Mesodermal cell (in vitro differentiated cells): ENCODE measurements around the gene TMEM119.
"Not testable (repeated sequence)": the region's sequence is repeated elsewhere in the genome, so short reads cannot be mapped to it uniquely, and the experiment has no call there.

Experiments
- H3K27ac ChIP-seq: 2 replicates; pipeline ENCODE4 v1.7.0; 2013; ENCODE audit warnings: mild to moderate bottlenecking, low read depth, low read length, moderate library complexity; ENCODE audit not compliant: severe bottlenecking
- H3K36me3 ChIP-seq: 2 replicates; pipeline ENCODE4 v1.7.1; 2013; ENCODE audit warnings: mild to moderate bottlenecking, low read length, moderate library complexity; ENCODE audit not compliant: control insufficient read depth, insufficient read depth
- H3K4me1 ChIP-seq: one replicate; pipeline ENCODE4 v1.7.1; 2013; ENCODE audit warnings: mild to moderate bottlenecking, low read length; ENCODE audit not compliant: insufficient read depth, control insufficient read depth, poor library complexity, severe bottlenecking
- H3K4me3 ChIP-seq: 2 replicates; pipeline ENCODE4 v1.7.0; 2013; ENCODE audit warnings: low read length, control low read depth, mild to moderate bottlenecking; ENCODE audit not compliant: insufficient read depth, poor library complexity, severe bottlenecking; ENCODE audit errors: extremely low read depth
- H3K9me3 ChIP-seq: 2 replicates; pipeline ENCODE4 v1.7.1; 2013; ENCODE audit warnings: mild to moderate bottlenecking, low read length, moderate library complexity; ENCODE audit not compliant: control insufficient read depth
- WGBS, 2 experiments: methylation state at CpG; one replicate each; pipeline ENCODE4 v1.1.5; 2013; ENCODE audit warnings: missing lambda C conversion rate in 2 of 2; ENCODE audit not compliant: insufficient coverage in 2 of 2; 5-methylcytosine and 5-hydroxymethylcytosine counted together

Gene TMEM119

GRCh38 chr12:108578264-108578663 lies 19.6 kb downstream of the TMEM119 start:
- 25 to 57% methylated on average over 1 to 2 of the region's 2 CpGs for WGBS, 2 experiments
- Histone ChIP-seq H3K36me3 (no peaks in the 10 kb centered on the region), H3K4me3 (no peak overlapping the region), H3K4me1 (peaks cover 16% of the 10 kb centered on the region), H3K27ac (no peak overlapping the region), H3K9me3 (no peaks in the 10 kb centered on the region)

- Histone ChIP-seq H3K27ac (no peak overlapping the region), H3K9me3 (no peaks in the 10 kb centered on the region), H3K4me3 (no peak overlapping the region), H3K36me3 (no peaks in the 10 kb centered on the region), H3K4me1 (peaks cover 11% of the 10 kb centered on the region)
Measured at GRCh38 chr12:108577458-108577857, 20.4 kb downstream of the TMEM119 start.

- Histone ChIP-seq H3K4me1 (peaks cover 8% of the 10 kb centered on the region), H3K4me3 (no peak overlapping the region), H3K9me3 (no peaks in the 10 kb centered on the region), H3K36me3 (no peaks in the 10 kb centered on the region), H3K27ac (no peak overlapping the region)
- 90 to 96% methylated on average over 2 to 5 of the region's 6 CpGs for WGBS, 2 experiments
Measured at GRCh38 chr12:108576660-108577234, 21.1 kb downstream of the TMEM119 start.

- Histone ChIP-seq H3K27ac (no peak overlapping the region), H3K4me3 (no peak overlapping the region), H3K4me1 (peaks cover 4% of the 10 kb centered on the region), H3K36me3 (no peaks in the 10 kb centered on the region), H3K9me3 (no peaks in the 10 kb centered on the region)
- whole genome bisulfite sequencing, 2 experiments, result 91 to 94% methylated on average over 6 to 7 of the region's 9 CpGs
Measured at GRCh38 chr12:108575199-108575912, 22.5 kb downstream of the TMEM119 start.

- not testable (repeated sequence) for H3K4me1 ChIP-seq, H3K9me3 ChIP-seq, H3K27ac ChIP-seq, H3K36me3 ChIP-seq, H3K4me3 ChIP-seq
- 88 to 100% methylated on average over 1 of the region's 1 CpG for WGBS, 2 experiments
Measured at GRCh38 chr12:108574276-108574675, 23.6 kb downstream of the TMEM119 start.

GRCh38 chr12:108573317-108573716 lies 24.6 kb downstream of the TMEM119 start:
- no peaks in the 10 kb centered on the region for H3K9me3 ChIP-seq
- WGBS, 2 experiments, result no CpG with 5 or more reads among the region's 2 CpGs
- H3K27ac ChIP-seq, result no peak overlapping the region
- H3K36me3 ChIP-seq, result peaks cover 15% of the 10 kb centered on the region
- H3K4me1 ChIP-seq, result no peaks in the 10 kb centered on the region
- H3K4me3 ChIP-seq, result no peak overlapping the region

- 90 to 91% methylated on average over 8 of the region's 8 CpGs for WGBS, 2 experiments
Measured at GRCh38 chr12:108572166-108572790, 25.6 kb downstream of the TMEM119 start.

GRCh38 chr12:108571609-108572165 lies 26.2 kb downstream of the TMEM119 start:
- WGBS, 2 experiments, result 87 to 94% methylated on average over 4 of the region's 8 CpGs
- Histone ChIP-seq H3K27ac (no peak overlapping the region), H3K36me3 (peaks cover 31% of the 10 kb centered on the region), H3K9me3 (no peaks in the 10 kb centered on the region), H3K4me1 (no peaks in the 10 kb centered on the region), H3K4me3 (no peak overlapping the region)

More at GRCh38 chr12:108572166-108572790, 25.6 kb downstream of the TMEM119 start:
- H3K4me1 ChIP-seq, result no peaks in the 10 kb centered on the region
- H3K27ac ChIP-seq, result no peak overlapping the region
- H3K4me3 ChIP-seq, result no peak overlapping the region
- H3K36me3 ChIP-seq, result peaks cover 25% of the 10 kb centered on the region
- no peaks in the 10 kb centered on the region for H3K9me3 ChIP-seq

- no peak overlapping the region for H3K27ac ChIP-seq
- H3K36me3 ChIP-seq, result peaks cover 38% of the 10 kb centered on the region
- H3K4me3 ChIP-seq, result no peak overlapping the region
- no peaks in the 10 kb centered on the region for H3K4me1 ChIP-seq
- WGBS, 2 experiments, result 67 to 100% methylated on average over 1 to 2 of the region's 3 CpGs
- no peaks in the 10 kb centered on the region for H3K9me3 ChIP-seq
Measured at GRCh38 chr12:108570743-108571608, 26.9 kb downstream of the TMEM119 start.

GRCh38 chr12:108568338-108569154 lies 29.3 kb downstream of the TMEM119 start:
- WGBS, 2 experiments, result 95 to 96% methylated on average over 8 to 10 of the region's 10 CpGs
- peaks cover 61% of the 10 kb centered on the region for H3K36me3 ChIP-seq
- H3K4me1 ChIP-seq, result no peaks in the 10 kb centered on the region
- H3K4me3 ChIP-seq, result no peak overlapping the region
- H3K9me3 ChIP-seq, result no peaks in the 10 kb centered on the region
- no peak overlapping the region for H3K27ac ChIP-seq
